GM18505 (cell line): ENCODE measurements around the gene PCDH10.

Experiments used
- ATAC-seq: cut with Tn5 transposase; IDR thresholded peaks from one replicate; pipeline ENCODE4 v1.9.1; 2021; ENCODE audit not compliant: unreplicated experiment
- POLR2A ChIP-seq: IDR thresholded peaks from 4 replicates; pipeline ENCODE4 v1.6.1; 2011; ENCODE audit warnings: borderline replicate concordance; ENCODE audit not compliant: insufficient read depth, insufficient read length; ENCODE audit errors: extremely low read depth

Gene PCDH10

DNA sequence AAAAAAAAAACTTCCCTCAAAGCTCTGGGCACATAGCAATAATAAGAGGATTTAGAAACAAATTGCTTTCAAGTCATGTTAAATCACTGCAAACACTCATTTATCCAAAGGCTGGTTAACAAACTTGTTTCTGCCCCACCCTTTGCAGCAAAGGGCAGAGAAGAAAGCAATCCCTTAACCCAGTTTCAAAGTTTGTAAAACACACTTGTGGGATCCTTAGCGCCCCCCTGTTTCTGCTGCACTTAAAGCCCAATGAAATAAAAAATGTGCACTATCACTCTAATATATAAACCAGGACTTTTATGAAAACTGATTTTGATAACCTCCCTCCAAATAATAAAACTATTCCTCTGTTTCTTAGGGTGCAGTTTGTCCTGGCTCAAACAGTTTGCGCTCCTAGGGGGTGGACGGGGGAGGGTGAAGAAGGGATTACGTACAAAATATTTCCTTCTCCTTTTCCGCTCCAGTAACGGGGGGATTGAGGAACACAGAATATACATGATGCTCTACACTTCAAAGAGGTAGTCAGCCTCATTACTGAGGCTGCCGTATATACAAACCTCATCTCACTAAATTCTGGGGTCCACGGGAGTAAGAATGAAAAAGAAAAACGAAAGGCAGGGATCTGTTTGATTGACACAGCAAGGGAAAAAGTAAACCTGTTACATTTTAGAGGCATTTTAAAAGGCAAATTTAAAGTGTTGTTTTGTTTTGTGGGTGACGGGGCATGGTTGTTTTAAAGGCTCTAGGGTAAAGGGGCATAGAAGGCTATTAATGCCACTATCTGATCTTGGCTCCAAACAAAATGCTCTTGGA lies 3.1 kb upstream of the PCDH10 start:
- no peak for TF ChIP-seq POLR2A
- no peak for ATAC-seq

DNA sequence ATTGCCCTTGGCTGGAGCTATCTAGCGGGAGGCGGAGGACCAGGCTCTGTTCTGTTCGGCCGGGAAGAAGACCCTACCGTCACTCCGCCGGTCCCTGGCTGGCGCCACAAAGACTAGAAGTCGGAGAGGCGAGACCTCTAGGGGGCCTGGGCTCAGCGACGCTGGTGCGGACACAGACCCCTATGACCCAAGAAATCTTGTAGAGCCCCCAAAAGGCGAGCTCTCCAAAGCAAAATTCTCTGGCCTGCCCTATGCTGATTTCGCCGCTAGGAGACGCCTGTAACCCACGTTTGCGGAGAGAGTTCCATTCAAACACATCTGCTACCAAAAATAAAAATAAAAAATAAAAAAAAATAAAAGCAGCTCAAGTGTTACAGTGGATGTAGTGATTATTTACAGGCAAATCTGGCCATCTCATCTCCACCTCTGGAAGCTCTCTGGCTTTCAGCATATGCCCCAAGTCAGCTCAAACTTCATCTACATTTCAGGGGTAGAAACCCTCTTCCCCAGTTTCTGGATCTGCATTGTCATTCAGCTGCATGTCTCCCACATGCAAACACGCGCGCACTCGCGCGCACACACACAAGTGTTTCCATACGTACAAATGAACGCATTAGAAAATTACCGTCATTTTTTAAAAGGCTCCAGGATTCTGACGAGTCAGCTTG lies 2.4 kb upstream of the PCDH10 start:
- TF ChIP-seq POLR2A, result no peak
- peak; percentile 55 for ATAC-seq

DNA sequence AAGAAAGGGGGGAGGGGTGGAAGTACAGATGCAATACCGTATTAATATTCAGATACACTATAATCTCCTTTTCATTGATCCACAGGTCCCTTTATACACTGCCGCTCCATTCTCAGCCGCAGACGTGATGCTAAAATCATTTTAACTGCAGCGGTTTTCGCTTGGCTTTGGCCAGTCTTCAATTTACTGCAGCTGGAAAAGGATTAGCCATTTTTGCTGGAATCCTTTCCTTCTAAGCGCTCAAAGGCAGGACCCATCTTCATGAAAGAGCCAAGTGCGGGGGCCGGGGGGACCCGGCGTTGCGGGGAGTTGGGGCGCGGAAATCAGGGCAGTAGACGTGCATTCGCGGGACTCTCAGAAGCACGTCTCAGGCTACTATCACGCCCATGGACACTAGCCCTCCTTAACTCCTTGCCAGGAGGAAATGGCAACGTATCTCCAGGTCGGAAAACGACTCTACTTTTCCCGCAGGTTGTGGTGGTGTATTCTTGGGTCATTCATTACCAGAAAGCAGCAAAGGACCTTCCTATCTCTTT lies 1.7 kb upstream of the PCDH10 start:
- TF ChIP-seq POLR2A, result no peak
- no peak for ATAC-seq

- ATAC-seq, result no peak
- TF ChIP-seq POLR2A, result no peak
Measured at GRCh38 chr4:133147921-133148689, 989 bp upstream of the PCDH10 start.

DNA sequence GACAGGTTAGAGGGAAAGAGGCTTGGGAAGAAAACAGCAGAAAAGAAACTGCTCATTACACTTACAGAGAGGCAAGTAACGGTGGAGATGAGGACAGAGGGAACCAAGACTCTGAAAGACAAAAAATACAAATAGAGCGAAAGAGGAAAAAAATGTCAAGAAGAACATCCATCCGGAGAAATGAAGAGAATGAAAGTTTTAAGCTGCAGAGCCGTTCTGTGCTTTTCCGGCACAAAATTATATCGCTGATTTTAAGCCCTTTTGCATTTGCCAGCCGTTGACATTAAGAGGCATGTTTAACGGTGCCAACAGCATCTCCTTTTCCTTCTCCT lies 236 bp downstream of the PCDH10 start:
- ATAC-seq, result no peak
- TF ChIP-seq POLR2A, result no peak

DNA sequence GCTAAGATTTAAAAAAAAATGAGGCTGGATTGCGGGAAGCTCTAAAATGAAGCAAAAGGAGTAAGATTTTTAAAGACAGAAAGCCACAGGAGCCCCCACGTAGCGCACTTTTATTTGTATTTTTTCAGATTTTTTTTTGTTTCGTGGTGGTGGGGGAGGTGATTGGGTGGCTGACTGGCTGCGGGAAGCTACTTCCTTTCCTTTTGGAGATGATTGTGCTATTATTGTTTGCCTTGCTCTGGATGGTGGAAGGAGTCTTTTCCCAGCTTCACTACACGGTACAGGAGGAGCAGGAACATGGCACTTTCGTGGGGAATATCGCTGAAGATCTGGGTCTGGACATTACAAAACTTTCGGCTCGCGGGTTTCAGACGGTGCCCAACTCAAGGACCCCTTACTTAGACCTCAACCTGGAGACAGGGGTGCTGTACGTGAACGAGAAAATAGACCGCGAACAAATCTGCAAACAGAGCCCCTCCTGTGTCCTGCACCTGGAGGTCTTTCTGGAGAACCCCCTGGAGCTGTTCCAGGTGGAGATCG lies 908 bp downstream of the PCDH10 start:
- no peak for ATAC-seq

DNA sequence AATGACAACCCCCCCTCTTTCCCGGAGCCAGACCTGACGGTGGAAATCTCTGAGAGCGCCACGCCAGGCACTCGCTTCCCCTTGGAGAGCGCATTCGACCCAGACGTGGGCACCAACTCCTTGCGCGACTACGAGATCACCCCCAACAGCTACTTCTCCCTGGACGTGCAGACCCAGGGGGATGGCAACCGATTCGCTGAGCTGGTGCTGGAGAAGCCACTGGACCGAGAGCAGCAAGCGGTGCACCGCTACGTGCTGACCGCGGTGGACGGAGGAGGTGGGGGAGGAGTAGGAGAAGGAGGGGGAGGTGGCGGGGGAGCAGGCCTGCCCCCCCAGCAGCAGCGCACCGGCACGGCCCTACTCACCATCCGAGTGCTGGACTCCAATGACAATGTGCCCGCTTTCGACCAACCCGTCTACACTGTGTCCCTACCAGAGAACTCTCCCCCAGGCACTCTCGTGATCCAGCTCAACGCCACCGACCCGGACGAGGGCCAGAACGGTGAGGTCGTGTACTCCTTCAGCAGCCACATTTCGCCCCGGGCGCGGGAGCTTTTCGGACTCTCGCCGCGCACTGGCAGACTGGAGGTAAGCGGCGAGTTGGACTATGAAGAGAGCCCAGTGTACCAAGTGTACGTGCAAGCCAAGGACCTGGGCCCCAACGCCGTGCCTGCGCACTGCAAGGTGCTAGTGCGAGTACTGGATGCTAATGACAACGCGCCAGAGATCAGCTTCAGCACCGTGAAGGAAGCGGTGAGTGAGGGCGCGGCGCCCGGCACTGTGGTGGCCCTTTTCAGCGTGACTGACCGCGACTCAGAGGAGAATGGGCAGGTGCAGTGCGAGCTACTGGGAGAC lies 1.6 kb downstream of the PCDH10 start:
- no peak for ATAC-seq
- no peak for TF ChIP-seq POLR2A

More for the DNA sequence above, 908 bp downstream of the PCDH10 start:
- no peak for TF ChIP-seq POLR2A

- ATAC-seq, result no peak
- TF ChIP-seq POLR2A, result no peak
Measured at GRCh38 chr4:133151341-133151690, 2.2 kb downstream of the PCDH10 start.

DNA sequence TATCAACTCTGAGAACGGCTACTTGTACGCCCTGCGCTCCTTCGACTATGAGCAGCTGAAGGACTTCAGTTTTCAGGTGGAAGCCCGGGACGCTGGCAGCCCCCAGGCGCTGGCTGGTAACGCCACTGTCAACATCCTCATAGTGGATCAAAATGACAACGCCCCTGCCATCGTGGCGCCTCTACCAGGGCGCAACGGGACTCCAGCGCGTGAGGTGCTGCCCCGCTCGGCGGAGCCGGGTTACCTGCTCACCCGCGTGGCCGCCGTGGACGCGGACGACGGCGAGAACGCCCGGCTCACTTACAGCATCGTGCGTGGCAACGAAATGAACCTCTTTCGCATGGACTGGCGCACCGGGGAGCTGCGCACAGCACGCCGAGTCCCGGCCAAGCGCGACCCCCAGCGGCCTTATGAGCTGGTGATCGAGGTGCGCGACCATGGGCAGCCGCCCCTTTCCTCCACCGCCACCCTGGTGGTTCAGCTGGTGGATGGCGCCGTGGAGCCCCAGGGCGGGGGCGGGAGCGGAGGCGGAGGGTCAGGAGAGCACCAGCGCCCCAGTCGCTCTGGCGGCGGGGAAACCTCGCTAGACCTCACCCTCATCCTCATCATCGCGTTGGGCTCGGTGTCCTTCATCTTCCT lies 2.7 kb downstream of the PCDH10 start:
- ATAC-seq, result no peak

DNA sequence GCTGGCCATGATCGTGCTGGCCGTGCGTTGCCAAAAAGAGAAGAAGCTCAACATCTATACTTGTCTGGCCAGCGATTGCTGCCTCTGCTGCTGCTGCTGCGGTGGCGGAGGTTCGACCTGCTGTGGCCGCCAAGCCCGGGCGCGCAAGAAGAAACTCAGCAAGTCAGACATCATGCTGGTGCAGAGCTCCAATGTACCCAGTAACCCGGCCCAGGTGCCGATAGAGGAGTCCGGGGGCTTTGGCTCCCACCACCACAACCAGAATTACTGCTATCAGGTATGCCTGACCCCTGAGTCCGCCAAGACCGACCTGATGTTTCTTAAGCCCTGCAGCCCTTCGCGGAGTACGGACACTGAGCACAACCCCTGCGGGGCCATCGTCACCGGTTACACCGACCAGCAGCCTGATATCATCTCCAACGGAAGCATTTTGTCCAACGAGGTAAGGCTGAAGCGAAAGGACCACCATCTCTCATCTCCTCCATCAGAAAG lies 3.3 kb downstream of the PCDH10 start:
- no peak for TF ChIP-seq POLR2A
- no peak for ATAC-seq

More for the DNA sequence above, 2.7 kb downstream of the PCDH10 start:
- TF ChIP-seq POLR2A, result no peak

- no peak for ATAC-seq
- no peak for TF ChIP-seq POLR2A
Measured at GRCh38 chr4:133152831-133153481, 3.9 kb downstream of the PCDH10 start.

DNA sequence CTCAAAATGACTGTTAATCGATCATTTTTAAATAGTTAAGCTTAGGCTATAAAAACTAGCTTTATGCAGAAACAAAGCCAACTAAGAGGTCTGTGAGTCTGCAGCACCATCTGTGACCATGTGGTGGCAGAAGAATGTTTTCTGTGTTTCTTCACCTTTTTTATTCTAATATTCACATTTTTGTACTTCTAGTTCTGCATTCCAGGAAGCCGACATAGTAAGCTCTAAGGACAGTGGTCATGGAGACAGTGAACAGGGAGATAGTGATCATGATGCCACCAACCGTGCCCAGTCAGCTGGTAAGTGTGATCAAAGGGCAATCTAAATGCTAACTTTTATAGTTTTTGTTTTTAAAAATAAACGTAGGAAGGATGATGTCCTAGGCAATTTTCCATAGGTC lies 5.6 kb downstream of the PCDH10 start:
- no peak for ATAC-seq
- no peak for TF ChIP-seq POLR2A

GRCh38 chr4:133156096-133156495 lies 7.0 kb downstream of the PCDH10 start:
- no peak for TF ChIP-seq POLR2A
- ATAC-seq, result no peak
